ENCODE data around the gene APOBEC2.
"Not testable (repeated sequence)": the region's sequence is repeated elsewhere in the genome, so short reads cannot be mapped to it uniquely, and the experiment has no call there.

Gene APOBEC2

GRCh38 chr6:41014780-41015179 lies 38.2 kb upstream of the APOBEC2 start:
- TF ChIP-seq, protein P1, sequence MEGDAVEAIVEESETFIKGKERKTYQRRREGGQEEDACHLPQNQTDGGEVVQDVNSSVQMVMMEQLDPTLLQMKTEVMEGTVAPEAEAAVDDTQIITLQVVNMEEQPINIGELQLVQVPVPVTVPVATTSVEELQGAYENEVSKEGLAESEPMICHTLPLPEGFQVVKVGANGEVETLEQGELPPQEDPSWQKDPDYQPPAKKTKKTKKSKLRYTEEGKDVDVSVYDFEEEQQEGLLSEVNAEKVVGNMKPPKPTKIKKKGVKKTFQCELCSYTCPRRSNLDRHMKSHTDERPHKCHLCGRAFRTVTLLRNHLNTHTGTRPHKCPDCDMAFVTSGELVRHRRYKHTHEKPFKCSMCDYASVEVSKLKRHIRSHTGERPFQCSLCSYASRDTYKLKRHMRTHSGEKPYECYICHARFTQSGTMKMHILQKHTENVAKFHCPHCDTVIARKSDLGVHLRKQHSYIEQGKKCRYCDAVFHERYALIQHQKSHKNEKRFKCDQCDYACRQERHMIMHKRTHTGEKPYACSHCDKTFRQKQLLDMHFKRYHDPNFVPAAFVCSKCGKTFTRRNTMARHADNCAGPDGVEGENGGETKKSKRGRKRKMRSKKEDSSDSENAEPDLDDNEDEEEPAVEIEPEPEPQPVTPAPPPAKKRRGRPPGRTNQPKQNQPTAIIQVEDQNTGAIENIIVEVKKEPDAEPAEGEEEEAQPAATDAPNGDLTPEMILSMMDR (IDR thresholded peaks at IDR 0.05; ENCODE audit: insufficient read depth, missing control alignments), result no peak
- no peak for DNase-seq (ENCODE audit: insufficient read length, low spot score)
- no peak for FAIRE-seq

DNA sequence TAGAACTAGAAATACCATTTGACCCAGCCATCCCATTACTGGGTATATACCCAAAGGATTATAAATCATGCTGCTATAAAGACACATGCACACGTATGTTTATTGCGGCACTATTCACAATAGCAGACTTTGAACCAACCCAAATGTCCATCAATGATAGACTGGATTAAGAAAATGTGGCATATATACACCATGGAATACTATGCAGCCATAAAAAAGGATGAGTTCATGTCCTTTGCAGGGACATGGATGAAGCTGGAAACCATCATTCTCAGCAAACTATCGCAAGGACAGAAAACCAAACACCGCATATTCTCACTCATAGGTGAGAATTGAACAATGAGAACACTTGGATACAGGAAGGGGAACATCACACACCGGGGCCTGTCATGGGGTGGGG lies 37.1 kb upstream of the APOBEC2 start:
- DNase-seq (ENCODE audit: insufficient read length, low spot score); FAIRE-seq: not testable (repeated sequence)

GRCh38 chr6:41017663-41018062 lies 35.3 kb upstream of the APOBEC2 start:
- DNase-seq (ENCODE audit: insufficient read length, low spot score) (no peak), FAIRE-seq (no peak)
- TF ChIP-seq, protein P1 (IDR thresholded peaks at IDR 0.05; ENCODE audit: insufficient read depth, missing control alignments), result no peak

DNA sequence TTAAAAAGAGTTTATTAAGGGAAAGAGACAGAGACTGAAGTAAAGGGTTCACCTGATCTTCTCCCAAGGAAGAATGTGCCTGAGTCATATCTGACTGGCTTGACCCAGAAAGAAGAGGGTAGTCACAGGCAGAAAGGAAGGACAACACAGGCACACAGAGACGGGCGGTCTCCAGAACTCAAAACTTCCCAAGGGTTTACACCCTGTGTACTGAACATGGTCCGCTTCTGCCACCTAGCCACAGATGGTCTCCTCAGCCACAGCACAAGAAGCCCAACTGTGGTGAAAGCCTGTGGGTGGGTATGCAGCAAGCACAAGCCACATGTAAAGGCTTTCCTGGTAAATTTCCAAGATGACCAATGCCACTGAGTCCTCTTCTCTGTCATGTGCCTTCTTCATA lies 31.2 kb upstream of the APOBEC2 start:
- FAIRE-seq (no peak), DNase-seq (ENCODE audit: insufficient read length, low spot score) (no peak)
- TF ChIP-seq, protein P1 (IDR thresholded peaks at IDR 0.05; ENCODE audit: insufficient read depth, missing control alignments), result no peak

DNA sequence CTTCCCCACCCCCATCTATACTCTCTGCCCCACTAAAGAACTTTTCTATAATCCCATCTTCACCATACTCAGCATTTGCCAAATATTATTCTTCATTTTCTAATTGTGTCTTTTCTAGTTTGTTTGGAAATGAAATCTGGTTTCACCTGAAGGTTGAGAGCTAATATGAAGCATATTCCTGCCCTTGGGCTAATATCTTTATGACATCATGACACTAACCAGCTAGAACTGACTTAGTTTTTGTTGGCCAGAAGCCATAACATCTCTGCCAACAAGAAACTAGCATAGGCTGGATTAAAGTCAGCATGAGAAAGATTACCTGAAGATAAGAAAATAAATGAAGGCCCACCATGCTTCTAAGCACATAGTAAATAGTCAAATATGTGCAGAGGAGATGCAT lies 30.7 kb upstream of the APOBEC2 start:
- TF ChIP-seq, protein P1 (IDR thresholded peaks at IDR 0.05; ENCODE audit: insufficient read depth, missing control alignments), result no peak
- DNase-seq (ENCODE audit: insufficient read length, low spot score) (no peak), FAIRE-seq (no peak)

GRCh38 chr6:41023114-41023513 lies 29.9 kb upstream of the APOBEC2 start:
- TF ChIP-seq, protein P1 (IDR thresholded peaks at IDR 0.05; ENCODE audit: insufficient read depth, missing control alignments), result no peak
- no peak for DNase-seq (ENCODE audit: insufficient read length, low spot score)
- no peak for FAIRE-seq

DNA sequence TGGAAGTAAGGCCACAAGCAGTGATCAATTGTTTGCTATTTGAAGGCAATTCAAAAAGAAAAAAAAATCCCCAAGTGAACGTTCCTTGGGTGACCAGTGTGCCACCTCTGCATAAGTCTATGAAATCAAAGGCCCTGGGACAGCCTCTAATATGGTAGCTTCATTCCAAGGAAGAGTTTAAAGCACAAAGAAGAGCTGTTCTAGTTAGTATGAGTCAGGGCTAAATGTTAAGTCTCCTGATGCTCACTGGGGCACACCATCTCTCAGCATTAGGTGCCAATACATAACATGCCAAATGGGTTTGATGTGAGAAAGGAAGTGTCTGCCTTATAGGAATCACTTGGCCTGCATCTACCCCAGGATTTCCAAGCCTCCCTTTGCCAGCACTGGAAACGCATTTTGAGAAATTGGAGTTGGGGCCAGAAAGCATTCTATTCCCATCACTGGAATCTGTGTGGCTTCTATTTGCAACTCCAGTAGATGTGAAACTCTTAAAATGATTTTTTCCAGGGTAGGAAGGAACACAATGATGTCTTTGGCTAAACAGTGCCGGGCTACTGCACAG lies 27.0 kb upstream of the APOBEC2 start:
- FAIRE-seq, result no peak
- TF ChIP-seq, protein P1 (IDR thresholded peaks at IDR 0.05; ENCODE audit: insufficient read depth, missing control alignments), result no peak
- DNase-seq (ENCODE audit: insufficient read length, low spot score), result no peak

GRCh38 chr6:41027241-41027640 lies 25.8 kb upstream of the APOBEC2 start:
- TF ChIP-seq, protein P1 (IDR thresholded peaks at IDR 0.05; ENCODE audit: insufficient read depth, missing control alignments), result no peak
- DNase-seq (ENCODE audit: insufficient read length, low spot score) (no peak), FAIRE-seq (no peak)
